ENCODE data around the gene ODAPH. TPM values are rescaled to one million over a fixed set of nuclear protein-coding genes. Genes with fewer than 3 reads are reported as not detected.

Gene ODAPH
- total RNA-seq, 3 donors from 2014 or later (not counting 1 experiment from before 2014, with no cell fraction given) = not detected

DNA sequence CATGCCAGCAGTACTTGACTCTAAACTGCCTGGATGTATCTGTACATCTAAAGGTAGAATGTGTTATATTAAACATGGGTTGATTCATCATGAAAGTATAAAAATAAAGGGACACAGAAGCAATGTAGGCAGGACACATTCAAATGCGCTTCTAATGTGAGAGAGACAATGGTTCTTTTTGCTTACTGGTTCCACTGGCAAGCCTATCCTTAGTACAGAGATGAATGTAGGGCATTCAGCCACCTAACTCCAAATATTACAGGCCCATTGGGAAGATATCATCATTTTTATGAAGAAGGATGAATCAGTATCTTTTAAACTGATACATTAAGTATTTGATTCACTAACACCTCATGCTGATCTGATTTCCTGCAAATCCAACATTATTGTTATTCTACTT lies 56.4 kb downstream of the ODAPH start:
- intact Hi-C loops (cut with micrococcal nuclease) = no loop called here
- no peaks in the 10 kb centered on the region for H3K9me3 ChIP-seq (ENCODE audit: control insufficient read depth, insufficient read depth, low read length)
- H3K27me3 Mint-ChIP-seq (ENCODE audit: low read depth in 2 of 2) = no peaks in the 10 kb centered on the region
- H3K27ac ChIP-seq (ENCODE audit: low read length) = no peak overlapping the region
- H3K36me3 ChIP-seq (ENCODE audit: control insufficient read depth, insufficient read depth, low read length) = no peaks in the 10 kb centered on the region
- H3K36me3 Mint-ChIP-seq = no peaks in the 10 kb centered on the region
- no peak overlapping the region for H3K4me3 ChIP-seq (ENCODE audit: low read length)
- no peak overlapping the region for H3K27ac Mint-ChIP-seq
- H3K4me1 ChIP-seq (ENCODE audit: control insufficient read depth, insufficient read depth, low read length) = no peaks in the 10 kb centered on the region
- no peaks in the 10 kb centered on the region for H3K9me3 Mint-ChIP-seq
- TF ChIP-seq, protein P1, sequence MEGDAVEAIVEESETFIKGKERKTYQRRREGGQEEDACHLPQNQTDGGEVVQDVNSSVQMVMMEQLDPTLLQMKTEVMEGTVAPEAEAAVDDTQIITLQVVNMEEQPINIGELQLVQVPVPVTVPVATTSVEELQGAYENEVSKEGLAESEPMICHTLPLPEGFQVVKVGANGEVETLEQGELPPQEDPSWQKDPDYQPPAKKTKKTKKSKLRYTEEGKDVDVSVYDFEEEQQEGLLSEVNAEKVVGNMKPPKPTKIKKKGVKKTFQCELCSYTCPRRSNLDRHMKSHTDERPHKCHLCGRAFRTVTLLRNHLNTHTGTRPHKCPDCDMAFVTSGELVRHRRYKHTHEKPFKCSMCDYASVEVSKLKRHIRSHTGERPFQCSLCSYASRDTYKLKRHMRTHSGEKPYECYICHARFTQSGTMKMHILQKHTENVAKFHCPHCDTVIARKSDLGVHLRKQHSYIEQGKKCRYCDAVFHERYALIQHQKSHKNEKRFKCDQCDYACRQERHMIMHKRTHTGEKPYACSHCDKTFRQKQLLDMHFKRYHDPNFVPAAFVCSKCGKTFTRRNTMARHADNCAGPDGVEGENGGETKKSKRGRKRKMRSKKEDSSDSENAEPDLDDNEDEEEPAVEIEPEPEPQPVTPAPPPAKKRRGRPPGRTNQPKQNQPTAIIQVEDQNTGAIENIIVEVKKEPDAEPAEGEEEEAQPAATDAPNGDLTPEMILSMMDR (IDR thresholded peaks at IDR 0.05) = no peak
- no CpG with 5 or more reads among the region's 1 CpG for WGBS (ENCODE audit: insufficient coverage)
- H3K4me1 Mint-ChIP-seq = peaks cover 0 to 6% of the 10 kb centered on the region in 2 donors
- no peak overlapping the region for H3K4me3 Mint-ChIP-seq
- DNase-seq = no peak
- no peaks in the 10 kb centered on the region for H3K27me3 ChIP-seq (ENCODE audit: control insufficient read depth, insufficient read depth, low read length)
- ATAC-seq = no peak

Other genes starting within 250 kb of the ODAPH start
- gene RCHY1, start 41.7 kb upstream of the ODAPH start, total RNA-seq = 10 to 100 TPM; 38.7 to 52.4 (median 45.3) TPM
- gene THAP6, start 41.6 kb upstream of the ODAPH start, total RNA-seq = 10 to 100 TPM; 20.2 to 24.1 (median 21.8) TPM
- under 1 TPM; 0.19 to 0.63 (median 0.32) TPM for gene CDKL2, start 74.5 kb downstream of the ODAPH start, total RNA-seq
- 100 to 1,000 TPM; 204 to 233 (median 214) TPM for gene G3BP2, start 117.3 kb downstream of the ODAPH start, total RNA-seq
- 10 to 100 TPM; 29.7 to 38.4 (median 32.2) TPM for gene USO1, start 168.5 kb downstream of the ODAPH start, total RNA-seq

All from natural killer cell (primary cell).